Suprapubic skin (tissue), 4 donors: ENCODE data around the gene KAZN. TPM values are rescaled to one million over a fixed set of nuclear protein-coding genes. Genes with fewer than 3 reads are reported as not detected.
"Not testable (repeated sequence)": the region's sequence is repeated elsewhere in the genome, so short reads cannot be mapped to it uniquely, and the experiment has no call there.

Source experiments
- DNase-seq, 2 donors: peaks; one replicate each; pipeline ENCODE4 v3.0.0-alpha.2; 2019; ENCODE audit warnings: low spot score in 2 of 2
- H3K27ac ChIP-seq: fragments of 200-600 bp; sonication (generic); one replicate; pipeline ENCODE4 v1.5.1; 2019
- H3K27me3 ChIP-seq: fragments of 200-600 bp; sonication (generic); one replicate; pipeline ENCODE4 v1.5.1; 2019
- H3K36me3 ChIP-seq: fragments of 200-600 bp; sonication (generic); one replicate; pipeline ENCODE4 v1.5.1; 2019
- H3K4me1 ChIP-seq: fragments of 200-600 bp; sonication (generic); one replicate; pipeline ENCODE4 v1.5.1; 2019
- H3K4me3 ChIP-seq: fragments of 200-600 bp; sonication (generic); one replicate; pipeline ENCODE4 v1.5.1; 2019; ENCODE audit warnings: mild to moderate bottlenecking
- H3K9me3 ChIP-seq: fragments of 200-600 bp; sonication (generic); one replicate; pipeline ENCODE4 v1.5.1; 2019
- CTCF ChIP-seq, 2 donors: fragments of 200-600 bp in 1 of 2; fragments of 450-650 bp in 1 of 2; sonication (generic) in 1 of 2; IDR thresholded peaks; one replicate each; pipeline ENCODE4 v1.5.1; 2016 to 2019; ENCODE audit warnings: antibody characterized with exemption in 2 of 2, mild to moderate bottlenecking in 1 of 2, moderate library complexity in 1 of 2
- EP300 ChIP-seq: sonication (generic); formaldehyde crosslinking; IDR thresholded peaks from one replicate; pipeline ENCODE4 v1.6.1; 2017; ENCODE audit warnings: antibody characterized with exemption
- POLR2A ChIP-seq, 2 donors: fragments of 450-650 bp; IDR thresholded peaks; one replicate each; pipeline ENCODE4 v1.6.1; 2017; ENCODE audit warnings: antibody characterized with exemption in 2 of 2, mild to moderate bottlenecking in 2 of 2, moderate library complexity in 2 of 2
- POLR2AphosphoS5 ChIP-seq, 3 donors: sonication (generic); formaldehyde crosslinking; IDR thresholded peaks; one replicate each; pipeline ENCODE4 v1.6.1; 2017; ENCODE audit warnings: antibody characterized with exemption in 3 of 3
- WGBS: methylation state at CpG from one replicate; pipeline ENCODE4 v1.1.5; 2018; 5-methylcytosine and 5-hydroxymethylcytosine counted together
- total RNA-seq, 4 donors: library from RNA; depleted of rRNA; stranded (reverse); fragments of >200 nt; gene quantifications; one replicate each; pipeline ENCODE4 v1.1.0, GENCODE V29; 2016

The KAZN gene
- total RNA-seq, 4 donors from 2014 or later = 29.2 to 37.5 (median 31.7) TPM

- peak in 1 of 2 donors; percentile 74 for DNase-seq
- H3K27me3 ChIP-seq = peaks cover under 1% of the 10 kb centered on the region
- TF ChIP-seq POLR2AphosphoS5 (IDR thresholded peaks at IDR 0.05) (no peak), CTCF (IDR thresholded peaks at IDR 0.05) (peak; percentile 61 to 82), POLR2A (IDR thresholded peaks at IDR 0.05) (no peak), EP300 (no peak)
- H3K36me3 ChIP-seq = no peaks in the 10 kb centered on the region
- peaks cover 3% of the 10 kb centered on the region for H3K4me1 ChIP-seq
- peaks cover 6% of the 10 kb centered on the region for H3K9me3 ChIP-seq
- no peak overlapping the region for H3K4me3 ChIP-seq
- WGBS = 41% methylated on average over 15 of the region's 18 CpGs
- no peak overlapping the region for H3K27ac ChIP-seq
These were observed 530.2 kb downstream of the KAZN start for GRCh38 chr1:15128520-15129313.

- H3K27me3 ChIP-seq = peaks cover 11% of the 10 kb centered on the region
- 96% methylated on average over 4 of the region's 4 CpGs for WGBS
- H3K9me3 ChIP-seq = peaks cover 6% of the 10 kb centered on the region
- H3K27ac ChIP-seq = no peak overlapping the region
- no peaks in the 10 kb centered on the region for H3K36me3 ChIP-seq
- no peak for TF ChIP-seq CTCF (IDR thresholded peaks at IDR 0.05)
- TF ChIP-seq EP300 = no peak
- TF ChIP-seq POLR2AphosphoS5 (IDR thresholded peaks at IDR 0.05) = no peak
- TF ChIP-seq POLR2A (IDR thresholded peaks at IDR 0.05) = no peak
- H3K4me1 ChIP-seq = peaks cover 3% of the 10 kb centered on the region
- DNase-seq = no peak
- H3K4me3 ChIP-seq = no peak overlapping the region
These were observed 531.5 kb downstream of the KAZN start for GRCh38 chr1:15129944-15130343.

- Histone ChIP-seq H3K4me3 (no peak overlapping the region), H3K4me1 (peaks cover 3% of the 10 kb centered on the region), H3K27me3 (peaks cover 11% of the 10 kb centered on the region), H3K9me3 (peaks cover 6% of the 10 kb centered on the region), H3K36me3 (no peaks in the 10 kb centered on the region), H3K27ac (no peak overlapping the region)
- 80% methylated on average over 3 of the region's 3 CpGs for WGBS
- TF ChIP-seq POLR2A (IDR thresholded peaks at IDR 0.05) (no peak), EP300 (no peak), POLR2AphosphoS5 (IDR thresholded peaks at IDR 0.05) (no peak), CTCF (IDR thresholded peaks at IDR 0.05) (no peak)
- no peak for DNase-seq
These were observed 532.1 kb downstream of the KAZN start for GRCh38 chr1:15130607-15131006.

- no peak for DNase-seq
- no peak overlapping the region for H3K27ac ChIP-seq
- H3K27me3 ChIP-seq = peaks cover 11% of the 10 kb centered on the region
- H3K9me3 ChIP-seq = peaks cover 6% of the 10 kb centered on the region
- H3K4me1 ChIP-seq = peaks cover 3% of the 10 kb centered on the region
- TF ChIP-seq EP300 = no peak
- TF ChIP-seq CTCF (IDR thresholded peaks at IDR 0.05) = no peak
- TF ChIP-seq POLR2A (IDR thresholded peaks at IDR 0.05) = no peak
- no peak for TF ChIP-seq POLR2AphosphoS5 (IDR thresholded peaks at IDR 0.05)
- H3K36me3 ChIP-seq = no peaks in the 10 kb centered on the region
- H3K4me3 ChIP-seq = no peak overlapping the region
- 83% methylated on average over 2 of the region's 2 CpGs for WGBS
These were observed 534.5 kb downstream of the KAZN start for GRCh38 chr1:15132965-15133364.

GRCh38 chr1:15134285-15134684 is 535.8 kb downstream of the KAZN start:
- TF ChIP-seq CTCF (IDR thresholded peaks at IDR 0.05) = no peak
- TF ChIP-seq POLR2AphosphoS5 (IDR thresholded peaks at IDR 0.05) = no peak
- no peak for TF ChIP-seq POLR2A (IDR thresholded peaks at IDR 0.05)
- TF ChIP-seq EP300 = no peak
- no peak for DNase-seq
- peaks cover 11% of the 10 kb centered on the region for H3K27me3 ChIP-seq
- WGBS = 68% methylated on average over 2 of the region's 2 CpGs
- H3K4me1 ChIP-seq = no peaks in the 10 kb centered on the region
- no peak overlapping the region for H3K27ac ChIP-seq
- no peaks in the 10 kb centered on the region for H3K36me3 ChIP-seq
- H3K9me3 ChIP-seq = peaks cover 5% of the 10 kb centered on the region
- H3K4me3 ChIP-seq = no peak overlapping the region

- not testable (repeated sequence) for H3K36me3 ChIP-seq
These were observed 537.1 kb downstream of the KAZN start for GRCh38 chr1:15135604-15136003.

More at GRCh38 chr1:15135604-15136003, 537.1 kb downstream of the KAZN start:
- 82% methylated on average over 10 of the region's 10 CpGs for WGBS
- DNase-seq, H3K4me1 ChIP-seq, H3K27ac ChIP-seq, H3K9me3 ChIP-seq, H3K4me3 ChIP-seq: not testable (repeated sequence)
- peaks cover 11% of the 10 kb centered on the region for H3K27me3 ChIP-seq
